ENCODE results near the gene TMPRSS11F. TPM values are rescaled to one million over a fixed set of nuclear protein-coding genes. Genes with fewer than 3 reads are reported as not detected.

Gene TMPRSS11F
- total RNA-seq, result not detected in 2 replicates
- total RNA-seq (2013), result not detected
- polyA plus RNA-seq, result not detected in 2 replicates
- polyA minus RNA-seq, result not detected in 2 replicates

- no peak within 1 kb of the TSS for H3K4me3 ChIP-seq (ENCODE audit: control extremely low read depth in 1 of 5, extremely low read depth in 1 of 5, insufficient read depth in 1 of 5, low read depth in 2 of 5, low read length in 4 of 5)
- ATAC-seq (ENCODE audit: low read depth) (no peak), DNase-seq (no peak)
- Mint-ChIP-seq H3K4me3 (no peak within 1 kb of the TSS), H3K4me1 (no peaks in the 10 kb centered on the region), H3K27me3 (no peaks in the 10 kb centered on the region), H3K9me3 (ENCODE audit: insufficient read depth) (peaks cover 4% of the 10 kb centered on the region), H3K27ac (no peak within 1 kb of the TSS)
- no peaks in the 10 kb centered on the region for H3K79me2 ChIP-seq (ENCODE audit: control insufficient read depth, insufficient read depth, low read length)
- H3K27me3 ChIP-seq (replicated peaks in 1 of 4; ENCODE audit: control extremely low read depth in 1 of 4, control insufficient read depth in 3 of 4, insufficient read depth in 4 of 4, low read length in 3 of 4), result peaks cover 0 to 3% (median 0%) of the 10 kb centered on the region in 4 experiments
- no peaks in the 10 kb centered on the region for H3K36me3 ChIP-seq (replicated peaks in 1 of 2; ENCODE audit: control extremely low read depth in 1 of 2, control insufficient read depth in 1 of 2, extremely low read depth in 1 of 2, insufficient read depth in 2 of 2, low read length in 1 of 2)
- H3K4me1 ChIP-seq (ENCODE audit: control insufficient read depth in 2 of 2, insufficient read depth in 2 of 2, low read length in 2 of 2), result no peaks in the 10 kb centered on the region
- H2AFZ ChIP-seq (ENCODE audit: insufficient read depth, low read depth, low read length, poor library complexity, severe bottlenecking), result no peak within 1 kb of the TSS
- H4K20me1 ChIP-seq (ENCODE audit: control insufficient read depth, insufficient read depth, low read length, poor library complexity, severe bottlenecking), result no peaks in the 10 kb centered on the region
- no peak within 1 kb of the TSS for H3K9ac ChIP-seq (ENCODE audit: low read length)
- H3K27ac ChIP-seq (ENCODE audit: low read length in 2 of 2), result no peak within 1 kb of the TSS
- whole genome bisulfite sequencing (ENCODE audit: insufficient coverage), result 100% methylated on average over 3 of the region's 3 CpGs
- peaks cover 0 to 9% (median 0%) of the 10 kb centered on the region in 3 donors for H3K9me3 ChIP-seq (ENCODE audit: control extremely low read depth in 1 of 3, control insufficient read depth in 2 of 3, insufficient read depth in 1 of 3, low read length in 2 of 3)
- ChIA-PET POLR2A (no interaction called here), CTCF (no interaction called here)
- H3K4me2 ChIP-seq (replicated peaks; ENCODE audit: low read depth, low read length, poor library complexity, severe bottlenecking), result no peak within 1 kb of the TSS
- TF ChIP-seq, protein P1, sequence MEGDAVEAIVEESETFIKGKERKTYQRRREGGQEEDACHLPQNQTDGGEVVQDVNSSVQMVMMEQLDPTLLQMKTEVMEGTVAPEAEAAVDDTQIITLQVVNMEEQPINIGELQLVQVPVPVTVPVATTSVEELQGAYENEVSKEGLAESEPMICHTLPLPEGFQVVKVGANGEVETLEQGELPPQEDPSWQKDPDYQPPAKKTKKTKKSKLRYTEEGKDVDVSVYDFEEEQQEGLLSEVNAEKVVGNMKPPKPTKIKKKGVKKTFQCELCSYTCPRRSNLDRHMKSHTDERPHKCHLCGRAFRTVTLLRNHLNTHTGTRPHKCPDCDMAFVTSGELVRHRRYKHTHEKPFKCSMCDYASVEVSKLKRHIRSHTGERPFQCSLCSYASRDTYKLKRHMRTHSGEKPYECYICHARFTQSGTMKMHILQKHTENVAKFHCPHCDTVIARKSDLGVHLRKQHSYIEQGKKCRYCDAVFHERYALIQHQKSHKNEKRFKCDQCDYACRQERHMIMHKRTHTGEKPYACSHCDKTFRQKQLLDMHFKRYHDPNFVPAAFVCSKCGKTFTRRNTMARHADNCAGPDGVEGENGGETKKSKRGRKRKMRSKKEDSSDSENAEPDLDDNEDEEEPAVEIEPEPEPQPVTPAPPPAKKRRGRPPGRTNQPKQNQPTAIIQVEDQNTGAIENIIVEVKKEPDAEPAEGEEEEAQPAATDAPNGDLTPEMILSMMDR (IDR thresholded peaks at IDR 0.05), result no peak
- TF ChIP-seq EZH2 (IDR thresholded peaks at IDR 0.05; ENCODE audit: borderline replicate concordance, insufficient read depth, low read depth, low read length, poor library complexity, severe bottlenecking), result no peak
- intact Hi-C loops (cut with micrococcal nuclease), result no loop called here
Observed at GRCh38 chr4:68129793-68130192, at the start of gene TMPRSS11F. Gene TMPRSS11F, minus strand, starts transcription at chr4:68129869. Its CDS starts 49 bp downstream, at chr4:68129820.

- Mint-ChIP-seq H3K27me3 (peaks cover 3% of the 10 kb centered on the region), H3K4me3 (no peak overlapping the region), H3K4me1 (no peaks in the 10 kb centered on the region), H3K27ac (no peak overlapping the region), H3K9me3 (ENCODE audit: insufficient read depth) (no peaks in the 10 kb centered on the region)
- Histone ChIP-seq H3K9ac (ENCODE audit: low read length) (no peak overlapping the region), H3K4me3 (ENCODE audit: control extremely low read depth in 1 of 5, extremely low read depth in 1 of 5, insufficient read depth in 1 of 5, low read depth in 2 of 5, low read length in 4 of 5) (no peak overlapping the region), H3K36me3 (replicated peaks in 1 of 2; ENCODE audit: control extremely low read depth in 1 of 2, control insufficient read depth in 1 of 2, extremely low read depth in 1 of 2, insufficient read depth in 2 of 2, low read length in 1 of 2) (no peaks in the 10 kb centered on the region), H3K4me2 (replicated peaks; ENCODE audit: low read depth, low read length, poor library complexity, severe bottlenecking) (no peak overlapping the region), H3K79me2 (ENCODE audit: control insufficient read depth, insufficient read depth, low read length) (no peaks in the 10 kb centered on the region), H3K4me1 (ENCODE audit: control insufficient read depth in 2 of 2, insufficient read depth in 2 of 2, low read length in 2 of 2) (no peaks in the 10 kb centered on the region), H3K27me3 (replicated peaks in 1 of 4; ENCODE audit: control extremely low read depth in 1 of 4, control insufficient read depth in 3 of 4, insufficient read depth in 4 of 4, low read length in 3 of 4) (no peaks in the 10 kb centered on the region), H2AFZ (ENCODE audit: insufficient read depth, low read depth, low read length, poor library complexity, severe bottlenecking) (no peak overlapping the region), H3K9me3 (ENCODE audit: control extremely low read depth in 1 of 3, control insufficient read depth in 2 of 3, insufficient read depth in 1 of 3, low read length in 2 of 3) (no peaks in the 10 kb centered on the region), H4K20me1 (ENCODE audit: control insufficient read depth, insufficient read depth, low read length, poor library complexity, severe bottlenecking) (no peaks in the 10 kb centered on the region), H3K27ac (ENCODE audit: low read length in 2 of 2) (no peak overlapping the region)
- DNase-seq (no peak), ATAC-seq (ENCODE audit: low read depth) (no peak)
- CTCF ChIA-PET, result no interaction called here
- TF ChIP-seq, protein P1 (IDR thresholded peaks at IDR 0.05), result no peak
- no peak for TF ChIP-seq EZH2 (IDR thresholded peaks at IDR 0.05; ENCODE audit: borderline replicate concordance, insufficient read depth, low read depth, low read length, poor library complexity, severe bottlenecking)
- POLR2A ChIA-PET, result no interaction called here
- intact Hi-C loops (cut with micrococcal nuclease), result no loop called here
- 100% methylated on average over 1 of the region's 2 CpGs for whole genome bisulfite sequencing (ENCODE audit: insufficient coverage)
Observed at GRCh38 chr4:68176904-68177303, 47.2 kb upstream of the TMPRSS11F start.
